ENCODE results near the gene NET1.

Gene NET1

GRCh38 chr10:5482016-5482415, 69.7 kb downstream of the NET1 start:
- no peak for DNase-seq (ENCODE audit: low spot score)

- DNase-seq (ENCODE audit: low spot score): no peak
Observed at GRCh38 chr10:5484205-5484604, 71.8 kb downstream of the NET1 start.

- no peak for DNase-seq (ENCODE audit: low spot score)
Observed at GRCh38 chr10:5485290-5485689, 72.9 kb downstream of the NET1 start.

GRCh38 chr10:5485948-5486852, 73.8 kb downstream of the NET1 start:
- DNase-seq (ENCODE audit: low spot score): no peak

GRCh38 chr10:5486853-5487235, 74.5 kb downstream of the NET1 start:
- no peak for DNase-seq (ENCODE audit: low spot score)

GRCh38 chr10:5488272-5489161, 76.2 kb downstream of the NET1 start:
- DNase-seq (ENCODE audit: low spot score): no peak

- no peak for DNase-seq (ENCODE audit: low spot score)
Observed at GRCh38 chr10:5490032-5490431, 77.7 kb downstream of the NET1 start.

- DNase-seq (ENCODE audit: low spot score): no peak
Observed at GRCh38 chr10:5490698-5491464, 78.5 kb downstream of the NET1 start.

- DNase-seq (ENCODE audit: low spot score): no peak
Observed at GRCh38 chr10:5491477-5491876, 79.1 kb downstream of the NET1 start.

DNA sequence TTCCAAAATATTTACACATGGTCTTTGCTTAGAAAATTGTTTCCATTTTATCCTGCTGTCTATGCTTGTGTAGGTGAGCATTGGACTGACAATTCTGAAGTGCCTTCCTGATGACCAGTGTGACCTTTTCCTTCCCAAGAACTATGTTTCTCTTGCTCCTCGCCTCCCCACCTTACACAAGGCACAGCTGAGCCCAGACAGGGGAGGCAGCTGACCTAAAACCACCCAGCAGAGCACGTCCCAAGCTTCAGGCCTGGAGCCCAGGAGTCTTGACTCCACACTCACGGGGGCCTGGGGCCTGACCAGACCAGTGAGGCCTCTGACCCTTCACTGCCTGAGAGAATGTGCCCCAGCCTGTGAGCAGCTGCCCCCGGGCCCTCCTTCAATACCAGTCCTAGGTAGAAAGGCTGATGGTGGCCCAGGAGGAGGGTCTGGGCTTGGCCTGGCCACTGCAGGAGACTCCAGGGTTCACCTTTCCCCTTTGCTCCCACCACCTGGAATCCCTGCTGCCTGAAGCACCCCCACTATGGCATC, 80.0 kb downstream of the NET1 start:
- no peak for DNase-seq (ENCODE audit: low spot score)

DNA sequence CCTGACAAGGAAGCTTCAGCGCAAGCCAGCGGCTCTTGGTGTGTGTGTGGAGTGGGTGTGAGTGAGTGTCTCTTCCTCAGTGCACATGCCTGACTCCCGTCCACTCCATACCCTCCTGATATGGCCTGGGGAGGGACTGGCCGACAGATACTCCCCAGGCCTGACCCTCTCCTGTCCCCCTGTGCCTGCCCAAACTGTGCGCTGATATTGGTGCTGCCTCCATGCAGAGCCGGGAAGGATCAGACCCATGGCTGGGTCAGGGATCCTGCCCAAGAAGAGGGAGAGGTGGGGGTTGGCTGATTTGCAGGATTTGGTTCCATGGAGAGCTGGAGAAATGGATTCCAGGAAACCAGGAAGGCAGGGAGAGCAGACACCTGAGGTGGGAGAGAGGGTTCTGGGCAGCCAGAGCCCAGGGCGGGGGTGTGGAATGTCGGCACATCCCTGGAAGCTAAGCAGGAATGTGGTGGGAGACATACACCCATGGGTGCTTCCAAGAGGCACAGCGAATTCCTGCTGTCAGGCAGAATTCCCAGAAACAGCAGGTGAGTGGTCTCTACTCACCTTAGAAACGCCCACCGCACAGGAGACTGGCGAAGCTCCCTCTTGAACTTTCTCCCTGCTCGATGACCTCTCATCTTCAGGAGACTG, 80.7 kb downstream of the NET1 start:
- no peak for DNase-seq (ENCODE audit: low spot score)

- no peak for DNase-seq (ENCODE audit: low spot score)
Observed at GRCh38 chr10:5493691-5494090, 81.3 kb downstream of the NET1 start.

- no peak for DNase-seq (ENCODE audit: low spot score)
Observed at GRCh38 chr10:5494611-5495010, 82.3 kb downstream of the NET1 start.

GRCh38 chr10:5496261-5497250, 84.2 kb downstream of the NET1 start:
- no peak for DNase-seq (ENCODE audit: low spot score)

DNA sequence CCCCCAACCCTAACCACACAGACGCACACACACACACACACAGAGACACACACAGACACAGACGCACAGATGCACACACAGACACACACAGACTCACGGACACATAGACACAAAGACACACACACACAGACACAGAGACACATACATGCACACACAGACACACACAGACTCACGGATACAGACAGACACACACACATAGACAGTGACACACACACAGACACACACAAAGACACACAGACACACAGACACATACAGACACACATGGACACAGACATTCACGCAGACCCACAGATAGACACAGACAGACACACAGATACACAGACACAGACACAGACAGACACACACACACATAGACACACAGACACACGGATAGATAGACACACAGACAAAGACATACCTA, 84.9 kb downstream of the NET1 start:
- no peak for DNase-seq (ENCODE audit: low spot score)

DNA sequence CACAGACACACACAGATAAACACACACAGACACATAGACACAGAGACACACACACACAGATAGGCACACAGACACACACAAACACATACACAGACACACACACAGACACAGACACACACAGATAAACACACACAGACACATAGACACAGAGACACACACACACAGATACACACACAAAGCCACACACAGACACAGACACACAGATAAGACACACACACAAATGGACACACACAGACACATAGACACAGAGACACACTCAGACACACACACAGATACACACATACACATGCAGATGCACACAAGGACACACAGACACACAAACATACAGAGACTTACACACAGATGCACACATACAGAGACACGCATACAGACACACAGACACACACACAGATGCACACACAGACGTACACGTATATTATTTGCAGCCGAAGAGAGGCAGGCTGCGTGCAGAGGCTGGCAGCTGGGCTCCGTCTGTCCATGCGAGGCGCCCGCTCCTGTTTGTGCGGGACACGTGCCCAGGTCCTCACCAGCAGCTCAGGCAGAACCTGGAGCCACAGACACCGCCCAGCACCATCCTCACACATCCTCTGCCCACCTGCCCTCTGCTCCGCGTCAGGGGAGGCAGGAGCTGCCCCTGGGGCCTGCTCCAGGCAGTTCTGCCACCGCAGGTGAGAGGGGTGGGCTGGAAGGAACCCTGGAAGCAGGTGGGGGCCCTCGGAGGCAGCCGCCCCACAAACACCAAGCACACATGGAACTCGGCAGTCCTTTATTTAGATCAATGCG, 85.8 kb downstream of the NET1 start:
- no peak for DNase-seq (ENCODE audit: low spot score)

DNA sequence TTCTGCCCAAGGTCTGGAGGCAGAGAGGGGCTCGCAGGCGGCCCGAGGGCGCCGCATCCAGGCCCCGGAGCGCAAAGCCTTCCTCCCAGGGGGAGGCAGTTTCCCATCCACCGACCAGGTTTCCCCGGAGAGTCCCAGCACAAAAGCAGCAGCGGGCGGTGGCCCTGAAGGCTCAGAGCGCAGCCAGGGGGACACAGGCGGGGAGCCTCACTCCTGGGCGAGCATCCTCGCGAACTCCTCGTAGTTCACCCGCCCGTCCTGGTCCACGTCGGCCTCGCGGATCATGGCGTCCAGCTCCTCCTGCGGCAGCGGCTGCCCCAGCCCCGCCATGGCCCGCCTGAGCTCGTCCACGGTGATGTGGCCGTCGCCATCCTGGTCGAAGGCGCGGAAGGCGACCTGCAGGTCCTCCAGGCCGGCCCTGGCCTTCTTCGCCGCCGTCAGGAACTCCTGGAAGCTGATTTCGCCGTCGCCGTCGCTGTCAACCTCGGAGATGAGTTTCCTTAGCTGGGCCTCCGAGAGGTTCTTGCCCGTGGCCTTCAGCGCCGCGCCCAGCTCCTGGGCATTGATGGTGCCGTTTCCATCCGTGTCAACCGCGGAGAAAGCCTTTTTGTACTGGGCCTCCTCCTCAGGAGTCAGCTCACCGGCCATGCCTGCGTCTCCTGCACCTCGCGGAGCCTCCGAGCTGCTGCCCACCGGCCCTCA, 86.6 kb downstream of the NET1 start:
- DNase-seq (ENCODE audit: low spot score): no peak

DNA sequence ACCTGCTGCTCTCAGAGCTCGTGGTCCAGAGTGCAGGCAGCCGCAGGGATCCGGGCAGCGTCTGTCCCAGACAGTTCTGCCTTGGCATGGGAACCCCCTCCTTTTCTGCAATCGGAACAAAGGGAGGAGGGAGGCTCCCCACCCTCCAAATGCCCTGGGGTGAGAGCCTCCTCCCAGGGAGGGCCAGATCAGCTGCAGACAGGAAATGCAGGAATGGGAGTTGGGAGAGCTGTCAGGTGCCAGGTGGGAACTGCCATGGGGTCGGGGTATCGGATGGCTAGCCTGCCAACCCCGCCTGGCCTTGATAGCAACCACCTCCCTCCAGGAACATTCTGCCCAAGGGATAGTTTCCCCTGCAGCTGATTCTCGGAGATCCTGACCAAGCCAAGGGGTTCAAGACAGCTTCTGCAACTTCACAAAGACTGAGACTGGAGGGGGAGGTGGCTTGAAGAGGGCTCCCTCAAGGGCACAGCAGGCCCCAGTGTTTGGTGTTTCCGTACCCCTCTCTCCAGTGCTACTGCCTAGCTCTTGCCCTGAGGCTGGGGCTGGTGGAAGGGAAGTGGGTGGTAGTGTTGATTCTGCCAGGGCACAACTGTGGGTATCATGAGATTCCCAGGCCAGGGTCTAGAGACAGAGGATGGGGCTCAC, 87.3 kb downstream of the NET1 start, which contains the start of gene CALML5:
CALML5 (minus strand) TSS at position 78 of the 648 bp plus-strand sequence. CDS start 132 bp downstream, outside the sequence.
- DNase-seq (ENCODE audit: low spot score): no peak

Measured in ecto neural progenitor cell (in vitro differentiated cells).